Putamen (tissue), 1 donor: ENCODE results near the gene ZIK1.
A peak's percentile ranks its signal among the peaks of the same experiment; 100 is the strongest.

ENCODE experiments used
- DNase-seq: peaks from one replicate; pipeline ENCODE4 v3.0.0-alpha.2; 2016; ENCODE audit warnings: low spot score

The ZIK1 gene

GRCh38 chr19:57611113-57611512, 27.2 kb downstream of the ZIK1 start:
- no peak for DNase-seq

DNA sequence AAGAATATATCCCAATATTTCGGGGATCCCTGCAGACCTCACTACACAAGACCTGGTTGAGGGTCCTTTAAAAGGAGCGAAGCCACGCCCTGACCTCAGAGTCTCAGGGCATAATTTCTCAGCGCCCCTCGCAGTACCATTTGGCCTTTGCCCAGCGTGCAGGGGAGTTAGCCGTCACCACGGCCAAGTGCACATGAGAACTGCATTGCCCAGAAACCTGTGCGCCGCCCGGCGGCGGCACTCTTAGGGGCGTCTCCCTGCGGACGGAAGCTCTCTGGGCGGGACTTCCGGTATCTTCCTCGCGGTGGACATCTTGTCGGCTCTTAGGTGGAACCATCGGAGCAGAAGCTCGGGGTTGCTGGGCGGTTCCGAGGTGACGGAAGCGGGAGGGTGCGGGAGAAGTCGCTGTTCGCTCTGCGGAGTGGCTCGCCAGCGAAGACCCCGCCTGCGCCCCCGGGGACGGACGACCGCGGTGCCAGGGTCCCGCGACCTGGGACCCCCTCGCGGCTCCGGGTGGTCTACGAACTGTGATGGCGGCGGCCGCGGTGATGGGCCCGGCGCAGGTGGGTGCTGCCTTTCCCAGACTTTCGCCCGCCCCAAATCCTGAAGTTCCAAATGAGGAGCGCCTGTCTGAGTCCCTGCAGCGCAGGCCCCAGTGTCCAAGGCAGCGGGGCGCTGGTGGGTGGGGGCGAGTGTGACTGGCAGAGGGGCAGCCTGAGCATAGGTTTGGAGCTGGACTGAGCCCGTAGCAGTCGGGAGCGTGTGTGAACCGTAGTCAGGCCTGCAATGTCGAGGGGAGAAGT, 30.2 kb downstream of the ZIK1 start, which contains the start of gene ZNF134:
ZNF134 (plus strand) TSS at position 302 of the 803 bp plus-strand sequence. CDS start 5,227 bp downstream, outside the sequence.
- DNase-seq, result peak; percentile 88

- DNase-seq, result no peak
These were observed 31.4 kb downstream of the ZIK1 start for GRCh38 chr19:57615346-57615745.

GRCh38 chr19:57620673-57621348, 36.9 kb downstream of the ZIK1 start:
- no peak for DNase-seq

GRCh38 chr19:57623091-57623490, 39.1 kb downstream of the ZIK1 start:
- no peak for DNase-seq

DNA sequence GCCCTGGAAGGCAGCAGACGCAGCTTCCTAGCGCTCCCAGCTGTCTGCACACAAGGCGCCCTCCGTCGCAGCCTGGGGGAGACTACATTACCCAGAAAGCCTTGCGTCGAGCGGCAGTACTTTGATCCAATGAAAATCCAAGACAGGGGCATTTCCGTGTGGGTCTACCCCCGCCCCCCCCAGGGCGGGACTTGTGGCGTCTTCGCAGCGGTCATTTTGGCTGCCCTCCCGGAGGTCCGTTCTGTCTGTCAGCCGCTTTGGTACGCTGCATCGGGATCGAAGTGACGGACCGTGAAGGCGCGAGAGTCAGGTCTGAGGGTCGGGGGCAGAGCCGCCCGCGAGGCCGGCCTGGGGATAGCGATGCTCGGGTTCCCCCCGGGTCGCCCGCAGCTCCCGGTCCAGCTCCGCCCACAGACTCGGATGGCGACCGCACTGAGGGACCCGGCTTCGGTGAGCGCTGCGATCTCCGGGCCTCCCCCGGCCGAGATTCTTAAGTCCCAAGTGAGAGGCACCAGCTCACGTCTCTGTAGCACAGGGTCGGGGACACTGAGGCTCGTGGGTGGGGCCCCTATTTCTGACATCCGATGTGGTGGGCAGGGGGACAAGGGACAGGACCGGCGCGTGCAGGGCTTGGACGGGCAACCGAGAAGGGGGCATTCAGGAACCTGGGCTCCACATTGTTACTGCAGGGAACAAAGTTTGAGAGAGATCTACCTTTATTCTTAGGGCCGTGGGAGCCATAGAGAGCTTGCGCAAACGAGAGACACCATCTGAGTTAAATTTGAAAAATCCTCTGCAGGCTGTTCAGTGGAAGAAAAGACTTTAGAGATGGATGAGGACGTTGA, 49.3 kb downstream of the ZIK1 start, which contains the start of gene ZNF211:
ZNF211 (plus strand) TSS at position 182 of the 845 bp plus-strand sequence; CDS start at position 361, 179 bp downstream.
- DNase-seq, result peak; percentile 94

- no peak for DNase-seq
These were observed 49.8 kb downstream of the ZIK1 start for GRCh38 chr19:57633832-57634131.

- no peak for DNase-seq
These were observed 53.4 kb downstream of the ZIK1 start for GRCh38 chr19:57637379-57637778.

DNA sequence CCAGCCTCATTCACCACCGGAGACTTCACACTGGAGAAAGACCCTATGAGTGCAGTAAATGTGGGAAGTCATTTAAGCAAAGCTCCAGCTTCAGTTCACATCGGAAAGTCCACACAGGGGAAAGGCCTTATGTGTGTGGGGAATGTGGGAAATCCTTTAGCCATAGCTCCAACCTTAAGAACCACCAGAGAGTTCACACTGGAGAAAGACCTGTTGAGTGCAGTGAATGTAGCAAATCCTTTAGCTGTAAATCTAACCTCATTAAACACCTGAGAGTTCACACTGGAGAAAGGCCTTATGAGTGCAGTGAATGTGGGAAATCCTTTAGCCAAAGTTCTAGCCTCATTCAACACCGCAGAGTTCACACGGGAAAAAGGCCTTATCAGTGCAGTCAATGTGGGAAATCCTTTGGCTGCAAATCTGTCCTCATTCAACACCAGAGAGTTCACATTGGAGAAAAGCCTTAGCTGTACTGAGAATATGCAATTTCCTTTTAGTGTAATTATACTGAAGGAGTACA, 57.8 kb downstream of the ZIK1 start:
- no peak for DNase-seq

DNA sequence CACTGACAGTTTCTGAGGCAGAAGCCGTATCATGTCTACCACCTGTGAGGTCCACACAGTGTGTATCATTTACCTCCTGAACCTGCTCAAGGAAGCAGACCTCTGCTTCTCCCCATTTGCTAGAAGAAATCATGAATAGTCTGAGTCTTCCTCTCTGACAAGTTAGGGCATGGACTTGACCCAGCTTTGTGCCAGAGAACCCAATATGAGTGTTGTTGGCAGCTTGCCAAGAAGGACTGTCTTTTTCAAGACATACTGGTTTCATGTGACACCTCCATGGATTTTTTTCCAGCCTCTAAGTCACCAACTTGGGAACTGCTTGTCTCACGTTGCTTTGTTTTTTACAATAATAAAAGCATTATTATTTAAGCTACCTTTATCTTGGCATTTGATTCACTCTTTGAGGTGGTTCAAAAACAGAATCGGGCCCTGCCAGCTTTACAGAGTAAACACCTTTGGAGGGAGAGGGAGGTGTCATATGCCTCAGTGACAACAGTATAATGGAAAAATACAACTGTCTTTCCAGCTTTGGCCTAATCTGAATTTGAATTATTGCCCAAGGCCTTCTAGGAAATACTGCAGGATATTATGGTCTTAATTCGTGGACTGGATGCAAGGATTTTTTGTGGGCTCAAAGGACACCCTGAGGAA, 58.6 kb downstream of the ZIK1 start:
- no peak for DNase-seq
